ENCODE results near the gene CLTA. TPM values are rescaled to one million over a fixed set of nuclear protein-coding genes. Genes with fewer than 3 reads are reported as not detected.

Gene CLTA
- total RNA-seq, 1 donor from 2014 or later, result 175 TPM

Other genes with a start within 250 kb of the CLTA start
- not detected in 2 replicates for gene OR2S2, start 232.8 kb upstream of the CLTA start, total RNA-seq
- gene RECK, start 154.0 kb upstream of the CLTA start, total RNA-seq, result 3.8 and 4.4 TPM in 2 replicates
- 26.3 and 27.5 TPM in 2 replicates for gene GLIPR2, start 54.2 kb upstream of the CLTA start, total RNA-seq
- not detected in 2 replicates for gene CCIN, start 21.5 kb upstream of the CLTA start, total RNA-seq
- 21.7 and 22.7 TPM in 2 replicates for gene GNE, start 67.5 kb downstream of the CLTA start, total RNA-seq
- gene RNF38, start 209.3 kb downstream of the CLTA start, total RNA-seq, result 31.5 and 35.0 TPM in 2 replicates